Measurements from ENCODE around the gene MAGI1.
"Not testable (repeated sequence)": the region's sequence is repeated elsewhere in the genome, so short reads cannot be mapped to it uniquely, and the experiment has no call there.

The MAGI1 gene

DNA sequence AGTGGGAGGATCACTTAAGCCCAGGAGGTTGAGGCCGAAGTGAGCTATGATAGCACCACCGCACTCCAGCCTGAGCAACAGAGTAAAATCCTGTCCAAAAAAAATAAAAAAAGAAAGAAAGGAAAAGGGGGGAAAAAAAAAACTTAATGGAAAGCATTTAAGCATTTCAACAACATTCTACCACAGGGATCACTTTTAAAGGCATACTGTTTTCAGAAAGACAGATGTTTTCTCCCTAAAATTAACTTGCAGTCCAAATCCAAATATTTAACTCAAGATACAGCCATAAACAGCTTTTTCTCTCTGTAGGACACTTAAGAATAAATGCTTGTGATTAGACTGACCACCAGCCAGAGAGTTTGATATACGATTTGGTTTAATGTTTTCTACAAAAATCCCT, 141.0 kb downstream of the MAGI1 start:
- no peak for DNase-seq

- no peak for DNase-seq
Measured at GRCh38 chr3:65896321-65896720, 142.4 kb downstream of the MAGI1 start.

DNA sequence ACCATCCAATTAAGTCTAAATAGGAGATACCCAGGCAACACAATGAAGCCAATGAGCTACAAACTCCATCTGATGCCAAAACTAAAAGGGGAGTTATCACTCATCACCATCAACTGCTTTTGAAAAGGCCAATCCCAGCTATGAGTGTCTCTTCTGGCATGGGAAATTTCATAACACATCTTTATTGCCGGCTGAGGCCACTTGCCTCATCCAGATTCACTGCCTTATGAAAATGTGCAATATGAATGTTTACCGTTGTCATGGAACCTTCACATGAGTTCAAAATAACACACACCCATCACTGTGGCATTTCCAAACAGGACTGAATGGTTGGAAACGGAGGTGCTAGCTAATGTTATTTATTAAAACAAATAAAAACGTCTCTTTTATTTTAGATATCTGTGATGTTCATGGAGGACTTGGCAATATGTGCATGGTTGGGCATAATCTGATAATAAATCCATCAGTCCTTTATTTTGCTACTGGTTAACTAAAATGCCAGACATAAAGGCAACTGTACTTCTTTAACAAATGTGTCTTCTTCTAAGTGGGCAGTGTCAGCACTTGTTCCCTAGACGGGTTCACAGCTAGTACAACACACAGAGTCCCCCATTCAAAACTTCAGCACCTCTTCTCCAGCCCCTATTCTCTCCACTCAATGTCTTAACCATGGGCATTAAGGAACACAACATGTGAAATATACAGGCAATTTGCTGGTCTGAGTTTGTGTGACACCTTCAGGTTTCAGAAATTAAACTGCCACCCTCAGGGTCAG, 143.9 kb downstream of the MAGI1 start:
- DNase-seq: peak; percentile 48

DNA sequence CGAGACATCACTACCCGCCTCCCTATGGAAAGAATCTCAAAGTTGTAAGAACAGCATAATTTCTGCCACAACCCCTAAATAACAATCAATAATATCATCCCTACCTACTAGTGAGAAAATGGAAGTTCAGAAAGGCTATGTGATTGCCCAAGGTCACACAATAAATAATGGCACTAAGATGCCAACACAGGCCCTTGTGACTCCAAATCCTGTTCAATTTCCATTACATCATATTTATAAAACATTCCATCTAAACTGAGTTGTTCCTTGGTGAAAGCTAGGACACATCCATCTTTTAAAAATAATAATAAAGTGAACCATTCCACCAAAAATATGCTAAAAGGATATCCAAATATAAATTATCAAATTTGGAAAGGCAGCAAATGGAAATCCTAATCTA, 144.6 kb downstream of the MAGI1 start:
- DNase-seq: no peak

GRCh38 chr3:65893631-65894030, 145.1 kb downstream of the MAGI1 start:
- no peak for DNase-seq

- DNase-seq: not testable (repeated sequence)
Measured at GRCh38 chr3:65891477-65891876, 147.2 kb downstream of the MAGI1 start.

GRCh38 chr3:65890328-65890727, 148.4 kb downstream of the MAGI1 start:
- DNase-seq: no peak

DNA sequence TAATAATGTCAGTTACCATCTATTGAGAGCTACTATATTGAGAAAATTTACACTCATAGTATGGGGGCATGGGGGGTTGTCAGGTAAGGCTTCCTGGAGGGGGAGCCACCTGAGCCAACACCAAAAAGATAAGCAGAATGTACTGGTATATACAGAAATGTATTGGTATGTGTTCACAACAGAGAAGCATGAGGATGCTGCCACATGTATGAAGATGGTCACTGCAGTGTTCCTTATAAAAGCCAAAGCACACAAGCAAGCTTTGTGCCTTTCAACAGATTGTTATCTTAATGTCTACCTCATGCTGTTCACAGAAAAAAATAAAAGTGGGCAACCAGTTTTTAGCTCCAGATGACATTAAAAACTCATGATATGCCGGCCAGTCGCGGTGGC, 149.0 kb downstream of the MAGI1 start:
- DNase-seq: no peak

DNA sequence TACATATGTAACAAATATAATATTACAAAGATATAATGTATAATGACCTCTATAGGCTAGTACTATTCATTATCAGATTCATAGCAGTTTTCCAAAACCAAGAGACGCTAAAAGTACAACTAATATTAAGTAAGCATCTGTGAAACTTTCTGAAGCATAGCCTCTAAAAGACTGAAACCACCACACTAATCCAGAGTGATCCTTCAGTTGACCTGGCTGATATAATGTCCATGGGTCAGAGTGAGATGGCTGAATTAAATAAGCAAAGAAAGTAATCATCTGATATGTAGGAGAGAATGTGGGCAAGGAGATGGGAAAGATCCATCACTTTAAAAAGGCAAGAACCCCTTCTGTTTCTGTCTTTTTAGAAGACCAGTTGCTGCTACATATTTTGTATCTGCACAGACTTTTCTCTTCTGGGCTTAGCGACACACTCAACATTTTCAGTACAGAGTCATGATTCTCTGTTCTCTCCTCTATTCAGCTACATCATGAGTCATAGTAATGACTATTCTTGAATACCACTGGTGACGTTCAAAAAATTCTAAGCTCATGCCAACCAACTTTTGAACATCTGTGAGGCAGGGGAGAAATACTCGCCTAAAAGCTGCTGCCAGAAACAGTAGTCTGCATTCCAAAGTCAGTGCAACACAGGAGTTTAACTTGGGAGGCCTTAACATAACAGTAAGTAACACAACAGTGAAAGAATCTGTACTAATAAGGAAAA, 149.6 kb downstream of the MAGI1 start:
- DNase-seq: peak; percentile 94

GRCh38 chr3:65888196-65888595, 150.5 kb downstream of the MAGI1 start:
- DNase-seq: no peak

- DNase-seq: no peak
Measured at GRCh38 chr3:65886391-65886790, 152.3 kb downstream of the MAGI1 start.

DNA sequence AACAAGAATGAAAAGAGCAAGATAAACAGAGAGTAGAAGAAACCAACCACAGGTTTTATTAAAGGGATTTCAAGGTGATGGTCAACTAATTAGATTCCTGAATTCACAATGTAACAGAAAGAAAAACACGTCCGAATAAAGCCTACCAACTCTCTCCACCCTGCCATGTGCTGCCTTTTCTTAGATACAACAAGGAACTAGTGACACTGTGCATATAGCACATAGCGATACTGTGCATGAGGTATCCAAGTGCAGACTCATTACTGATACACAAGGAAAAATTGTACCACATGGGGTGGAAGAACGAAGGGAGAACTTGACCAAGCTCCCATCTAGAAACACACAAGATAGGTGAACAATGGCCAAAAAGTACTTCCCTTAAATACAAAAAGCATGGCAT, 154.6 kb downstream of the MAGI1 start:
- no peak for DNase-seq

- peak; percentile 11 for DNase-seq
Measured at GRCh38 chr3:65883613-65884012, 155.1 kb downstream of the MAGI1 start.

DNA sequence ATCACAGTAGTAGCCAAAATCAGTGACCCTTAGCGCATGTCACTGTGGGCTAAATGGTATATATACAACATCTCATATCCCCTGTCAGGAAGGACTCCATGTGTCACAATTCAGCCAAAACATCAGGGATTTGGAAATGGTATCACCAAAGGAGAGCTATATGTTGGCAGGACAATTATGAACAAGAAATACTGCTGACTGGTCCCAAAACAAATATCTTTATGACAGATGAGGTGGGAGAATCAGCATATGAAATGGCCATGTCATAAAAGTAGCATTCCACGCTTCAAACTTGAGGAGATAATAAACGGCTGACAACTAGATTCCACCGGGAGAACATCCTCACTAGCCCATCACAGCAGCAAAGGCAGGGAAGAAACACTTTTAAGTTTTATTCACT, 158.4 kb downstream of the MAGI1 start:
- no peak for DNase-seq

DNA sequence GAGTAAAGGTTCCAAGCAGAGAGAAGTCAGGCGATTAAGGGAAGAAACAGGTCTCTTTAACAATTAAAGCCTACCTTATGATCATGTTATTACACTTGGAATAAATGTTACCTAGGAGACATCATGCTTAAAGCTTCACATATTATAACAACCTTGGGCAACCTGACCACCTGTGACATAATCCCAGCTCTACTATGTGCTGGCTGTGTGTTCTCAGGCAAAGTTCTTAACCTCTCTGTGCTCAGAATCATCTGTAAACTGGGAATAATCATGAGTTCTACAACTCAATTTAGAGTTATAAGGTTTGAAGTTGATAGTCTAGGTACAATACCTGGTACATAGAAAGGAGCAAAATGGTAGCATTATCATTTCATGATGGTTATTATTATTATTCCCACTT, 159.3 kb downstream of the MAGI1 start:
- DNase-seq: no peak

GRCh38 chr3:65878831-65879230, 159.9 kb downstream of the MAGI1 start:
- DNase-seq: no peak

GRCh38 chr3:65877160-65877559, 161.6 kb downstream of the MAGI1 start:
- DNase-seq: no peak

GRCh38 chr3:65876028-65876420, 162.7 kb downstream of the MAGI1 start:
- DNase-seq: no peak

DNA sequence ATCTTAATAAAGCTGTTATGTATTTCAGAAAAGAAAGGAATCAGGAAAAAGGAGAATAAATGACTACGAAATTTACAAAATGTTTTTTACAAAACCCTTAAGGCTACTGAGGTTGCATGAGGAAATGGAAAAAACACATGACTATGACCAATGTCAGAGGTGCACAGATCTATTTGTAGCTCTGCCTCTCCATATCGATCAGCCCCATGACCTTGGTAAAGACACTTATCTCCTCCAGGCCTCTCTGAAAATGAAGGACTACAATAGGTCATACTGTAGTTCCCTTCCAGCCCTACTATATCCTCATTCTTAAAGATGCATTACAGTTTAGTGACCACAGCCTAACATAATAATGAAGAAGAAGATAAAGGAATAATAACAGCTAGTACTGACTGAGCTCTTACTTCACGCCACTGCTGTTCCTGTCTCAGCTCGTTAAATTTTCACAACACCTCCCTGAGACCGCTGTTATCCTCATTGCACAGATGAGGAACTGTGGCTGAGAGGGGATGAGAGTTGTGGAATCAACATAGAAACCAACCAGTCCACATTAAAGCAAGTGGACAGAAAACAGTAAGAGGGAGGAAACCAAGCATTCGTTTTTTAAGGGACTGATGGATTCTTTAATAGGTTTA, 163.2 kb downstream of the MAGI1 start:
- no peak for DNase-seq

DNA sequence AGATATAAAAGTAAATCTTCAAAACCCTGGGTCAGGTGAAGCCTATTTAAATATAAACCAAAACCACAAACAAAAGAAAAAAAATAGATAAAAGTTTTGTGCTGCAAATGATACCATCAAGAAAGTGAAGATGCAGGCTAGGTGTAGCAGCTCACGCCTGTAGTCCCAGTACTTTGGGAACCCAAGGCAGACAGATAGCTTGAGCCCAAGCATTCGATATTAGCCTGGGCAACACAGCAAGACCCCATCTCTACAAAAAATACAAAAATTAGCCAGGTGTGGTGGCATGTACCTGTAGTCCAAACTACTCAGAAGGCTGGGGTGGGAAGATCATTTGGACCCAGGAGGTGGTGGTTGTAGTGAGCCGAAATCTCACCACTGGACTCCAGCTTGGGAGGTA, 164.8 kb downstream of the MAGI1 start:
- DNase-seq: no peak

DNA sequence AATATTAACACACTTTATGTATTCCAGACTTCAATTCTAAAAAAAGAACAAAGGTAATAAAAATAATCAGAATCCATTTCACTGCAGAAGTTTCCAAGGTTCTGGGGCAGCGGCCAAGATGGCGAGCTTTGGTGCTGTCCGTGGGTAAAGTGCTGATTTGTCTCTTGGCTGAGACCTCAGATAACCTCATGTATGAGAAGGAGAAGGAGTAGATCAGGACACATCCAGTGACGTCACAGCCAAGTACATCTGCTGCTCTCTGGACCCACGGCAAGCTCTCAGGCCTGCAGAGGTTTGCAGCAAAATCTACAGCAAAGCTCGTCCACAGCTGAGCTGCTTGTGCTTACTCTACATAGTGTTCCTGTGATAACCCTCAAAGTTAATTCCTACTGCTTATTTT, 165.7 kb downstream of the MAGI1 start:
- DNase-seq: no peak

GRCh38 chr3:65871305-65872141, 167.2 kb downstream of the MAGI1 start:
- DNase-seq: no peak

GRCh38 chr3:65869798-65870197, 168.9 kb downstream of the MAGI1 start:
- no peak for DNase-seq

All from EL (cell line).